ENCODE results near the gene CHID1. TPM values are rescaled to one million over a fixed set of nuclear protein-coding genes. Genes with fewer than 3 reads are reported as not detected.

CHID1 gene
- total and polyA plus RNA-seq, 2 donors (not counting 1 experiment from before 2014, with no cell fraction given), result 54.3 to 68.4 TPM

DNA sequence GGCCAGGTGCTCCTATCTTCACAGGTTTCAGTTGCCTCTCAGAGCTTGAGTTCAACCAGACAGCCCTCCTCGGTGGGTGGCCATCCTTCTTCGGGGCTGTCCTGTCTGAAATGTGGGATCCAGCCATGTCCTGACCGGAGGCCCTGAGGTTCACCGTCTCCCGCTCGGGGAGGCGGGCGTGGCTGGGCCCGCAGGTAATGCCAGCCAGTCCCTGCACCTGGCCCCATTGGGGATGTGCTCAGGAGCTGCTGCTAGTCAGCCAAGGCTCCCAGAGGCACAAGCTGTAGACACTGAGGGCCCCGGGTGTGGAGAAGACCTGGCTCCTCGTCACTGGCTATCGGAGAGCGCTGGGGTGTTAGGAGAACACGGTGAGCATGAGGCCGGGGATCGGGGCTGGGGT is 35.4 kb downstream of the CHID1 start:
- DNase-seq (ENCODE audit: low read depth in 2 of 2), result no peak
- H3K4me3 ChIP-seq (replicated peaks in 1 of 4; ENCODE audit: control extremely low read depth in 1 of 4, insufficient read depth in 1 of 4, low read depth in 3 of 4, low read length in 4 of 4), result no peak overlapping the region
- peaks cover 11% of the 10 kb centered on the region for H3K4me1 ChIP-seq (ENCODE audit: control insufficient read depth, extremely low read depth, insufficient read depth, low read length)
- H3K27ac ChIP-seq (ENCODE audit: insufficient read depth, low read length), result no peak overlapping the region
- no peak overlapping the region for H3K4me2 ChIP-seq (ENCODE audit: extremely low read depth, insufficient read depth, low read length)
- no peaks in the 10 kb centered on the region for H4K20me1 ChIP-seq (ENCODE audit: control insufficient read depth, extremely low read depth, insufficient read depth, low read length)
- no peaks in the 10 kb centered on the region for H3K79me2 ChIP-seq (ENCODE audit: control insufficient read depth, insufficient read depth, low read length)
- no peaks in the 10 kb centered on the region for H3K9me3 ChIP-seq (ENCODE audit: control insufficient read depth, insufficient read depth, low read depth, low read length)
- no peaks in the 10 kb centered on the region for H3K36me3 ChIP-seq (ENCODE audit: control insufficient read depth, insufficient read depth, low read length)
- TF ChIP-seq EZH2 (IDR thresholded peaks at IDR 0.05; ENCODE audit: low read length, missing control alignments), result no peak
- TF ChIP-seq CTCF (conservative IDR thresholded peaks at IDR 0.05 in 1 of 2, IDR thresholded peaks at IDR 0.05 in 1 of 2; ENCODE audit: low read depth in 1 of 2, low read length in 2 of 2), result no peak
- H3K9ac ChIP-seq (ENCODE audit: insufficient read depth, low read length), result no peak overlapping the region
- no peak overlapping the region for H2AFZ ChIP-seq (ENCODE audit: low read length)
- no peaks in the 10 kb centered on the region for H3K27me3 ChIP-seq (ENCODE audit: control insufficient read depth, insufficient read depth, low read length)

DNA sequence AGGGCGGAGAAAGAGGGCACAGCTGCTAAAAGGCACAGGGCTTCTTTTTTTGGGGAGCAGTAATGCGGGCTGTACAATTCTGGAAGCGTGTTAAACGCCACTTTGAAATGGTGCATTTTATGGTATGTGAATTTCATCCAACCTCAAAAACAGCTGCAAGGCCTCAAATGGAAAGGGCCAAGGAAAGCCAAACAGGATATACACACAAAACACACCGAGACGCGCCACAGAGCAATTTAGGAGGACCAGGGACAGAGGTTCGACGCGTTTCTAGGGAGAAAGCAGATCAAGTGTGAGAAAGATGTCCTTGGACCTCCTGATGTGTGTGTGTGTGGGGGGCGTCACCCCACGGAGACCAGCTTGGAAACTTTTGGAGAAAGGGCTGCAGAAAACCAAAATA is 36.9 kb downstream of the CHID1 start:
- Histone ChIP-seq H3K4me2 (ENCODE audit: extremely low read depth, insufficient read depth, low read length) (no peak overlapping the region), H3K79me2 (ENCODE audit: control insufficient read depth, insufficient read depth, low read length) (no peaks in the 10 kb centered on the region), H3K27ac (ENCODE audit: insufficient read depth, low read length) (no peak overlapping the region), H3K4me3 (replicated peaks in 1 of 4; ENCODE audit: control extremely low read depth in 1 of 4, insufficient read depth in 1 of 4, low read depth in 3 of 4, low read length in 4 of 4) (no peak overlapping the region), H3K36me3 (ENCODE audit: control insufficient read depth, insufficient read depth, low read length) (peaks cover 3% of the 10 kb centered on the region), H4K20me1 (ENCODE audit: control insufficient read depth, extremely low read depth, insufficient read depth, low read length) (no peaks in the 10 kb centered on the region), H3K4me1 (ENCODE audit: control insufficient read depth, extremely low read depth, insufficient read depth, low read length) (peaks cover 11% of the 10 kb centered on the region), H3K27me3 (ENCODE audit: control insufficient read depth, insufficient read depth, low read length) (no peaks in the 10 kb centered on the region), H2AFZ (ENCODE audit: low read length) (no peak overlapping the region), H3K9me3 (ENCODE audit: control insufficient read depth, insufficient read depth, low read depth, low read length) (no peaks in the 10 kb centered on the region), H3K9ac (ENCODE audit: insufficient read depth, low read length) (no peak overlapping the region)
- TF ChIP-seq EZH2 (IDR thresholded peaks at IDR 0.05; ENCODE audit: low read length, missing control alignments), result no peak
- DNase-seq (ENCODE audit: low read depth in 2 of 2), result peak in 1 of 2 donors; percentile 49

GRCh38 chr11:872799-873198 is 37.8 kb downstream of the CHID1 start:
- no peak overlapping the region for H3K4me2 ChIP-seq (ENCODE audit: extremely low read depth, insufficient read depth, low read length)
- H3K36me3 ChIP-seq (ENCODE audit: control insufficient read depth, insufficient read depth, low read length), result peaks cover 6% of the 10 kb centered on the region
- H3K4me1 ChIP-seq (ENCODE audit: control insufficient read depth, extremely low read depth, insufficient read depth, low read length), result peaks cover 11% of the 10 kb centered on the region
- no peak for DNase-seq (ENCODE audit: low read depth in 2 of 2)
- H2AFZ ChIP-seq (ENCODE audit: low read length), result no peak overlapping the region
- no peaks in the 10 kb centered on the region for H4K20me1 ChIP-seq (ENCODE audit: control insufficient read depth, extremely low read depth, insufficient read depth, low read length)
- TF ChIP-seq EZH2 (IDR thresholded peaks at IDR 0.05; ENCODE audit: low read length, missing control alignments) (no peak), CTCF (conservative IDR thresholded peaks at IDR 0.05 in 1 of 2, IDR thresholded peaks at IDR 0.05 in 1 of 2; ENCODE audit: low read depth in 1 of 2, low read length in 2 of 2) (no peak)
- no peak overlapping the region for H3K9ac ChIP-seq (ENCODE audit: insufficient read depth, low read length)
- no peak overlapping the region for H3K4me3 ChIP-seq (replicated peaks in 1 of 4; ENCODE audit: control extremely low read depth in 1 of 4, insufficient read depth in 1 of 4, low read depth in 3 of 4, low read length in 4 of 4)
- H3K9me3 ChIP-seq (ENCODE audit: control insufficient read depth, insufficient read depth, low read depth, low read length), result no peaks in the 10 kb centered on the region
- H3K79me2 ChIP-seq (ENCODE audit: control insufficient read depth, insufficient read depth, low read length), result no peaks in the 10 kb centered on the region
- no peaks in the 10 kb centered on the region for H3K27me3 ChIP-seq (ENCODE audit: control insufficient read depth, insufficient read depth, low read length)
- H3K27ac ChIP-seq (ENCODE audit: insufficient read depth, low read length), result no peak overlapping the region
